NCI-H146 treated with DMSO at 0.1 percent for 48 hours (cell line): ENCODE results near the gene TRPM2.

Source experiments
- DNase-seq: peaks from one replicate; lab custom pipeline; 2025; ENCODE audit not compliant: unreplicated experiment; lab: John Stamatoyannopoulos, UW

The TRPM2 gene

DNA sequence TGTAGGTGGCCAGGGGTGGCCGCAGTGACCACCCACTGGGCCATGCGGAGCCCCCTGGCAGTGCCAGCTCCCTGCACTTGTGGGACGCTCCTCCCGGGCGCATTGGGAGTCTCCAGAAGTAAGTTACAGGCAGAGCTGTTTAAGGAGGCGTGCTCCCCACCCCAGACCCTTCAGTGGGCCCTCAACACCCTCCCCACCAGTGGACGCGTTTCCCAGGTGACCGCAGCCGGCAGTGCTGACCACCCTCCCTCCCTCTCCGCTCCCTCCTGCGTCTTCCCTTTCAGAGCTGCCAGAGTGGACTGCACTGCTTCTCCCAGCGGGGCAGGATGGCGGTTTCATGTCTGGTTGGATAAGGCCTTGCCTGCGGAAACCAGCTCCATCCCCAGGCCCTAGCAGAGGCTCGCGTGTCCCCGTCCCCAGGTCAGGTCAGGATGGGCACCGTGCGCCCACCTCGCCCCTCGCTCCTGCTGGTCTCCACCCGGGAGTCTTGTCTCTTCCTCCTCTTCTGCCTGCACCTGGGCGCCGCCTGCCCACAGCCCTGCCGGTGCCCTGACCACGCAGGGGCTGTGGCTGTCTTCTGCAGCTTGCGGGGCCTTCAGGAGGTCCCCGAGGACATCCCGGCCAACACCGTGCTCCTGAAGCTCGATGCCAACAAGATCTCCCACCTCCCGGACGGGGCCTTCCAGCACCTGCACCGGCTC lies 102.9 kb downstream of the TRPM2 start:
- DNase-seq: no peak

DNA sequence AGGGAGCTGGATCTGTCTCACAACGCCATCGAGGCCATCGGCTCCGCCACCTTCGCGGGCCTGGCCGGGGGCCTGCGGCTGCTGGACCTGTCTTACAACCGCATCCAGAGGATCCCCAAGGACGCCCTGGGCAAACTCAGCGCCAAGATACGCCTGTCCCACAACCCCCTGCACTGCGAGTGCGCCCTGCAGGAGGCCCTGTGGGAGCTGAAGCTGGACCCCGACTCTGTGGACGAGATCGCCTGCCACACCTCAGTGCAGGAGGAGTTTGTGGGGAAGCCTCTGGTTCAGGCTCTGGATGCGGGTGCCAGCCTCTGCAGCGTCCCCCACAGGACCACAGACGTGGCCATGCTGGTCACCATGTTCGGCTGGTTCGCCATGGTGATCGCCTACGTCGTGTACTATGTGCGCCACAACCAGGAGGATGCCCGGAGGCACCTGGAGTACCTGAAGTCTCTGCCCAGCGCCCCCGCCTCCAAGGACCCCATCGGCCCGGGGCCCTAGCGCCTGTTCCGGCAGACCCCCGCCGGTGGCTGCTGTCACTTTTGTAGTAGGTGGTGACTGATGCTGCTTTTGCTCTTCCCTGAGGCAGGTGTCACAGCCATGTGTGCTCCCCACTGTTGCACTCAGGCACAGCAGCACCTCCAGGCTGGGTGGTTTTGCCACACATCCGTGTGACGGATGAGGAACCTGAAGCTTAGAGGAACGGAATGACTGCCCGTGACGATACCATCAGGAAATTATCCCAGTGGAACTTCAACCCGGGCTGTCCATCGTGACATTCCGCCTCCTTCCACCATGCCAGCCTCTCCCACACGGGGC lies 103.7 kb downstream of the TRPM2 start:
- no peak for DNase-seq

DNA sequence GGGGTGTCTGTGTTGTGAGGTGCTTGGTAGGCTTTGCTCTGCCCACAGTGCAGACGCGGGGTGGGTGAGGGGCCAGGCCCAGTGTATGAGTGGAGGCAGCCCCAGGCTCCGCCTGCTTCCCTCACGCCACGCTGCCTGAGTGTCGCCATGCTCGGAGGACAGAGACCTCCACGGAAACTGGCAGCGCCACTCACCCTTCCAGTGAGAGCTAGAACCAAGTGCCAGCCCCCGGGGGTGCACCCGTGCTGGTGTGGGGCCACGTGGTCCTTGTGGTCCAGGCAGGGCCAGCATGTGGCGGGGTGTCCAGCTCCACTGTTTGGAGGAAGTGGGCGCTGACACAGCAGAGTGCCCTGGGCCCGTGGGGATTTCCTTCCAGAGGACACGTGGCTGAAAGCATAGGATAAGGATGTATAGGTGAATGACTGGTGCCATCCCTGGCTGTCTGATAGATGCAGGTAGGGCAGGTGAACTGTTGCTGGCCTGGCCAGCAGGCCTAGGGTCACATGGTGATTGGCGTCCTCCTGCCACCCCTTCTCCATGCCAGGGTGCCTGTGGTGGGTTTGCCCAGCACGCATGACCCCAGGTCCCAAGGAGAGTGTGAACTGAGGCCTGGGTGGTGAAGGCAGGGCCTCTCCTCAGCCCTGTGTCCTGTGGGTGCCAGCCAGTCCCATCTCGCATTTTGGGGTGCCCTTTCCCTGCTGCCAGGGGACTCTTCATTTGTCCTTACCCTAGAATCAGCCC lies 105.7 kb downstream of the TRPM2 start:
- no peak for DNase-seq

DNA sequence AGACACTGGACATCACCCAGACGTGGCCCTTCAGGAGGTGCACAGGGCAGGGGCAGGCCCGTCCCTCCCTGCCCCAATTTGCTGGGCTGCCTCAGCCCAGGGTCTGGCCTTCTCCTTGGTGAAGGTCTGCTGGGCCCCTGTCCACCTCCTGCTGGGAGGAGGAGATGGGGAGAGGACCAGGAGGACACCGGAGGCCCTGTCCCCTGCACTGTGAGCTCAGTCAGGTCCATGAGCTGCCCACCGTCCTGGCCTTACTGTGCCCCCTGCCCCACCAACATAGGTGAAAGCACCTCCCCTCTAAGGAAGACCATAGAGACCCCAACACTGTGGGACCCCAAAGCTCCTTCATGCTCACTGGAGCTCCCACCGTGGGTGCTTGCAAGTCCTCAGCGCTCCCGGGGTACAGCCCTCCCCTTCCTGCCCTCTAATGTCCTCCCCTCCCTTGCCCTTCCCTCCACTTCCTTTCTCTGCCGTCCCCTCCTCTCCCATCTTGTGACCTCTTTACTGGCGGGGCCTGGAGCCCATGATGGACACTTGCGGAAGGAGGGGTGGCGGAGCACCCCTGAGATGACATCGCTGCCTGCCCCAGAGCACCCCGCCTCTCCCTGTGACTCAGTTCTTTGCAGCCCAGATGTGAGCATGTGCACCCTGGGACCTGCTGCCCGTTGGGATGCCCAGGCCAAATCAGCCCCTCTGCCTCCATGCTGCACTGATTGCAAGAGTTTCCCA lies 106.5 kb downstream of the TRPM2 start:
- DNase-seq: no peak

DNA sequence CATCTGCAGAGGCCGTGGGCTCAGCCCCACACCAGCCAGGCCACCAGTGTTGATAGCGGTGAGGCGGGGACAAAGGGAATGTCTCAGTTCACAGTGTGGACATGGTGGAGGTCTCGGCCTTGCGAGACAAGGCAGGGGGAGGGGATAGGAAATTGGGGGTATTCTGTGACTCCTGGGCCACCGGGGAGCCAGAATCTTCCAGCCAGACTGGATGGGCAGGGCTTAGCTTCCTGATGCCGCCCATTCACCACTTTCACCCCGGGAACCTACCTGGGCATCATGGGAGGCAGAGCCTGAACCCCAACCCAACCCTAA lies 107.0 kb downstream of the TRPM2 start:
- DNase-seq: no peak

DNA sequence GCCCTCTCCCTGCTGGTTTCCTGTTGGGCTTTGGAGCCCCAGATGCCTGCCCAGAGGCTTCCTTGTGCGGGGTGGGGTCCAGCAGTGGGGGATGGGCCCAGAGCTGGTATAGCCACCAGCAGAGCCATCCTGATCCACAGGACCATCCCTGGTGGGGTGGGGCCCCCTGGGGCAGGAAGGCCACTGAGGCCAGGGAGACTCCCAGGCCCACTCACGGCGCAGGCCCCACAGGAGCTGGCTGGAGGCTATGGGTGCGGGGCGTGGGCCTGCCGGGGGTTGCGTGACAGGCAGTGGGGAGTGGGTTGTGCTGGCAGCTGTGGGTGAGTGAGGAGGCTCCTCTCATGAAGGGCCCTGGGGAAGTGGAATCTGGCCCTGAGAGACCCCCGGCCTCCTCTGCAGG lies 107.6 kb downstream of the TRPM2 start:
- no peak for DNase-seq

DNA sequence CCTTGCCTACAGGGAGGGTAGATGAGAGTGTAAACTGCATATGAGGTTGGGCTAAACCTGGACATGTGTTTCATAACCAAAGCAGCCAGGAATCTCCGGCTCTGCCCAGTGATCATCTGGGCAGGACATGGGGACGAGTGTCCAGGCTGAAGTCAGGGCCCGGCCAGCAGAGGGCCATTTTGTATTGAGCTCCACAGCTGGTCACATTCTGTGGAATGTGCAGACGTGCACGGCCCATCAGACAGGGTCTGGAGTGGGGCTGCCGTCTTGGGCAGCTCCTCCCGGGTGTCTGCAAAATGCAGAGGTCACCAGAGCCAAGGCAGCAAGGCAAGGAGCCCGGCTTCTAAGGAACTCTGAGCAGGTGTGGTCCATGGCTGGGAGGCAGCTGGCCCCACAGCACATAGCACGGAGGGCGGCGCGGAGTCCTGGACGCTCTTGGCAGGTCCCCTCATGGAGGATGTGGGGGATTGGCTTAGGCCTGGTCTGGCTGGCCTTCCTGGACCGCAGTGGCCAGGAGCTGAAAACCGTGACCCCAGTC lies 108.1 kb downstream of the TRPM2 start:
- no peak for DNase-seq

DNA sequence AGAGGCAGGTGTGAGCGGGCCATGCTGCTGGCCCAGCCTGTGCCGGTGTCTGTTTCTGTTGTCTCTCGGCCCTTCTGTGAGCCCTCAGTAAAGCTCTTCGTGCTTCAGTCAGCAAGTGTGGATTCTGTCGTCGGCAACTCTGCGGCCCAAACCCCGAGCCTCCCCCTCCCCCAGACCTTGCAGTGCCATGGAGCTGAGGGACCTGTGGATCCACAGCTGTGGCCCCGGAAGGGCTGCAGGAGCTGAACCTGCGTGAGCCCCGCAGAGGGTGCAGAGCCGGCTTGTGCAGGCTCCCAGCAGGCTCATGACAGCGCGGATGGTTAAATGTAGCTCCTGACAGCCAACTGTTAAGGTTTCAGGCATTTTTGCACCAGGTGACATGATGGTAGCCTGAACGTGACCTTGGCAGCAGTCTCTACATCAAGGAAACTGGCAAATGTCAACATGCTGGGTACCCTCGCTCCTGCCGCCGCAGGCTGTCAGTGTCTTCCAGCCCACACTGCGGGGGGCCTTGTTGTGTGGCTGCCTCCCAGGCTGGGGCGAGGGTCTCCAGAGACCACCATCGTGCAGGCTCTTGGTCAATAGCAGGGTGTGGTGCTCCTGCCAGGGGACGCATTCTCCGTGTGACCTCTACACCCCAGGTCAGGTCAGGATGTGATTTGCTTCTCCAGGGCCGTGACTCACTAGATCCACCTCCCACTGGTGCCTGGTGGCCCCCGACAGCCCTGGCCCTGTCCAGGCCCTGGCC lies 108.8 kb downstream of the TRPM2 start:
- no peak for DNase-seq

DNA sequence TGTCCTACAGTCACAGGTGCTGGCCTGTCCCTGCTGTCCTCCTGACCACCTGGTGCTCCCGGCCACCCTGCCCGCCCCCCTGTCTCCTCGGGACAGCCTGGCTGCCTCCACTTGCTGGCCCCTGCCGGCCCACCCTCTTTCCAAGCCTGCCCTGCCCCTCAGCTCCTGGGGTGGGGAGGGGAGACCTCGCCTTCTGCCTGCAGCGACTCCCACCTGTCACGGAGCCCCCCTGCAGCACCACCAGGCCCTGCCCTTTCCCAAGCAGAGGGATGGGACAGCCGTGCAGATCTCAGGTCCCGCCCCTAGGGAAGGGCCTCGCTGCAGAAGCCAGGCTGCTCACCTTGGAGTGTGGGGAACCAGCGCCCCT lies 109.4 kb downstream of the TRPM2 start:
- DNase-seq: no peak

DNA sequence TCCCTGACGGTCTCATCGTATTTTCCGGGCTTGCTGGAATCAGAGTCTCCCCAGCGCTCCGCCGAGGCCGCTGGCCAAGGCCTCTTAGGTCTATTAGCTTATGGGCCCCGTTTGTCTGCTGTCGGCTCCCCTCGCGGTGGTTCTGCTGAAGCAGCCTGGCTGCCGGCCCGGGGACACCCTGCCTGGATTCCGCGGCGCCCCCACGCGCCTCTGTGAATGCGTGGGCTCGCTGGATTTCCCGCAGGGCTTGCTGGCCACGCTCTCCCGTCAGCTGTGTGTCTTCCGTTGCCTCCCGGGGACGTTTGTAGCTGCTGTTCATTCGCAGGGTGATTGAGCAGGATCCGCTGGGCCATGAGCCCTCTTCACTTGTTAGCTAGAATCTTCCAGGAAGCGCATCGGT lies 110.3 kb downstream of the TRPM2 start:
- DNase-seq: no peak

DNA sequence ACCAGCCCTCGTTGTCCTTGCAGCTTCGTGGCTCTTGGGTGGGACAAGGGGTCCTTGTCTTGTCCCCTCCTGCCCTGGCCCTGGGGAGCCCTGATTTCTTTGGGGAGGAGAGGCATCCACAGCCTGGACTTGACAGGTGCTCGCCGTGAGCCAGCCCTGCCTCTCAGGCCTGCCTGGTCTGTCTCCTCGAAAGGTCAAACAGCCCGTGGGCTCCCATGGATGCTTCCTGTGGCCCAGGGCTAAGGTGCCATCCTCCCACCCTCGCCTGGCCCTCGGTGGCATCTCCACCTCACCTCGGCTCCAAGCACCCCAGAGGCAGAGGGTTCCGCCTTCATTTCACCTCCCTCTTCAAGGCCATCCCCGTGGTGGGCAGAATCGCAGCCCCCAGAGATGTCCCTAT lies 110.9 kb downstream of the TRPM2 start:
- no peak for DNase-seq

DNA sequence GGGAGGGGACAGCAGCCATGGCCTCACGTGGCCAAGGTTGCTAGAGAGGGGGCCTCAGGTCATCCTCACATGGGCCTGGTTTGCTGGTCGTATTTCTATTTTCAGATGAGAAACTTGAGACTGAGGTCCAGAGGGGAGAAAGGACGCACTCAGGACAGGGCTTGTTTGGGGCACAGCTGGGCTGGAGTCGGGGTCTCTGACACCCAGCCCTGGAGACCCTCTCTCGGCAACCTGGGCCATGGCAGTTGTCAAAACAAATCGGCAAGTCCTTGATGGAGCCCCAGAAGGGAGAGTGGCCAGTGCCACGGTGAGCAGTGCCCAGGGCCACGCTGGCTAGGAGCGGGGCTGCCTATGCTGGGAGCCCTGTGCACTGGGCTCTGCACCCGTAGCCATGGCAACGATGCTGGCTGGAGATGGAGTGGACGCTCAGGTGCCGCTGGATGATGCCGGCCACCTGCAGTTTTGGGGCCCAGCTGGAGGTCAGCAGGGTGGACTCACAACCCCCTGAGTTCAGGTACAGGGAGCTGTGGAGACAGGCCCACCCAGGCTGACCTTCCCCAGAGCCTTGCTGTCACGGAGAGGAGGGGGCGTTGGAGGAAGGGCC lies 113.0 kb downstream of the TRPM2 start:
- no peak for DNase-seq

DNA sequence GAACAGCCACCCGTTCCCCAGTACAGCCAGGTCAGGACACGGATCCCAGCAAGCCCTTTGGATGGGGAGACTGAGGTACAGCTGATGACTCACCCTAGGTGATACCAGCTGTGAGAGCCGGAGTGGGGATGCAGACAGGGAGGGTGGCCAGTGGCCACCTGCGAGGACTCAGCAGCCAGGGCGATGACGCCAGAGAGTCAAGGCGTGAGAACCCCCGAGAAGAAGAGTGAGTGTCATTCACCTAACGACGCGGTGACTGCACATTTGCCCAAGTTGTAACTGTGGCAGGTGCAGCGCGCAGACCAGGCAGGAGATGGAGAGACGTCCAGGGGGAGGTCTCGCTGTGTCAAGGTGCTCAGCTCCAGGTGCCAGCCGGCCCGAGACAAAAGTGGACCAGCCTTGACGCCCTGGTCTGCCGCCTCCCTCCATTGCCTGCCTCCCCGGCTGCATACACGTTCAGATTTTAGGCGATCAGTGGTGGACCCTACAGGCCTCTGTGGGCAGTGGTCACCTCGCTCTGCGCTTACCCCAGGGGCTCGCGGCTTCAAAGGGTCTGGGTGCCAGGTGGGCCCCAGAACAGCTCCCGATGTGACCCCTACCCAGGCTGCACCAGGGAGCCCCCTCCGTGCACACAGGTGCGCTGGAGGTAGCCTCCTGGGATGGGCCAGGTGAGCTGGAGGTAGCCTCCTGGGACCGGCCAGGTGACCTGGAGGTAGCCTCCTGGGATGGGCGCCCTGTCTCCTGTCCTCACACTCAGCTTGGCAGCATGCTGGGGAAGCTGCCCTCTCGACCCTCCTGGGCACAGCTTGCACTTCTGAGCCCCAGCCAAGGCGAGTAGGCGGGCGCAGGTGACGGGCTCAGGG lies 113.8 kb downstream of the TRPM2 start:
- no peak for DNase-seq

DNA sequence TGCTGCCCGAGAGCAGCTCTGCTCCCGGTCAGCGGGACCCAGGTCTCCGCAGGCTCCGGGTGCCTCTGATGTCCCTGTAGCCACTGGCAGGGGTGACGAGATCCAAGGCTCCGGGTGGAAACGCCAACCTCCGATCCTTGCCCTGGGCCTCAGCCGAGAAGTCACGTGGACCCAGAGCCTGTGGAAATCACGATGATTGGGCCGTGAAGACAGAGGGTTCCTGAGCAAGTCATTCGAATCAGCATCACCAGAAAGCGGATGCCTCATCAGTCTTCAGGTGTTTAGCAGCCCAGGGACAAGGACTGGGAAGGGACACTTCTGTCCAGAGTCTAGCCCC lies 114.4 kb downstream of the TRPM2 start:
- no peak for DNase-seq

DNA sequence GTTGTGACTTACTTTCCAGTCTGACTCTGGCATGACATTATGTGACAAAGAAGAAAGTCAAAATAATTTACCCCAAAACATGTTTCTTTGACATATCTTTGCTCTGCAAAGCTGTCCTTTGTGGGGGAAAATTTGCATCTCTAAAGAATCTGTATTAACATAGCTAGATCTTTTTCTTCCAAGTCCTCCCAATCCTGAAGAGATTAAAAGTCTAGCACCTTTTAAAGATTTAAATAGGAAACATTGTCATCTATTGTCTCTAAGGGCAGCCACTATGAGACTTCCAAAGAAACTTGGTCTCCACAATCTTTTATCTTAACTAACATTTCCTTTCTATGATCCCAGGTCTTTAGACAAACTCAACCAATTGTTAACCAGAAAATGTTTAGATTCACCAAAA lies 117.9 kb downstream of the TRPM2 start:
- DNase-seq: no peak

DNA sequence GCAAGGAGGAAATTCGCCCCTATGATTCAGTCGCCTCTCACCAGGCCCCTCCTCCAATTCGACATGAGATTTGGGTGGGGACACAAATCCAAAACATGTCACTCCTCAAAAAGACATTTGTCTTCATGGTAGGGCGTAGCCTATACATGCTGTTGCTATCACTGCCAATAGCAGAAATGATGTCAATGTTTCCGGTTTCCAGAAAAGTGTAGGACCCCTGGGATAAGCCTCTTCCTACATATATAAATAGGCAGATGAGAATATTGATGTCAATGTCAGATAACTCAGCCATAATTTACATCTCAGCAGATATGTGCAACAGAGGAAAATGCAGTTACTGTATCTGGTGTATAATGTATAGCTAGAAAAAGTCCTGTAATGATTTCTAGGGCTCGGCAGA lies 118.6 kb downstream of the TRPM2 start:
- DNase-seq: no peak

DNA sequence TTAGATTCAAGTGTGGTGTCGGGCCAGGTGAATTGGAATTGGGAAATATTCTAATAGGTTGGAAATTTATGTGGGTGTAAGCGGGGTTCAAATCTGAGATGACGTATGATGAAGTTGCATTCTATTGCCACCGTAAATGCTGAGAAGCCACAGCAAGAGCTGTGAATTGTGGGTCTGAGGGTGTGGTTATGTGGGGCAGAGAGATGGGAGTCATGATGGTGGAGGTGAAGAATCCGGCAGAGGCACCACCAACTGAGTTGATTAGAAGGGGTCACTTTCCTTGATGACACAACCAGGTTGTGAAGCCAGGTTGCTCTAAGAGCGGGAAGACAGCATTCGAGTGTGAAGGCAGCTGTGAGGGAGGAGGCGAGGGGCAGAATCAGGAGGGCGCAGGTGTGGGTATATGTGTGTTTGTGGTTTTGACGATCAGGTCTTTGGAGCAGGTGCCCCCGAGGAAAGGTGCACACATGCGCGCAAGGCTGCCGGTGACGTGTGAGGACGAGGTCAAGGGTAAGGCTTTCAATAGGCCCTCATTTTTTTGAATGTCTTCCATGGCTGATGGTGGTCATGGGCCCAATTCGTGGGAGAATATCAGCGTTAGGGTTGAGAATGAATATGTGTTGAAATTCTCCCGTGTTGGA lies 120.6 kb downstream of the TRPM2 start:
- no peak for DNase-seq

DNA sequence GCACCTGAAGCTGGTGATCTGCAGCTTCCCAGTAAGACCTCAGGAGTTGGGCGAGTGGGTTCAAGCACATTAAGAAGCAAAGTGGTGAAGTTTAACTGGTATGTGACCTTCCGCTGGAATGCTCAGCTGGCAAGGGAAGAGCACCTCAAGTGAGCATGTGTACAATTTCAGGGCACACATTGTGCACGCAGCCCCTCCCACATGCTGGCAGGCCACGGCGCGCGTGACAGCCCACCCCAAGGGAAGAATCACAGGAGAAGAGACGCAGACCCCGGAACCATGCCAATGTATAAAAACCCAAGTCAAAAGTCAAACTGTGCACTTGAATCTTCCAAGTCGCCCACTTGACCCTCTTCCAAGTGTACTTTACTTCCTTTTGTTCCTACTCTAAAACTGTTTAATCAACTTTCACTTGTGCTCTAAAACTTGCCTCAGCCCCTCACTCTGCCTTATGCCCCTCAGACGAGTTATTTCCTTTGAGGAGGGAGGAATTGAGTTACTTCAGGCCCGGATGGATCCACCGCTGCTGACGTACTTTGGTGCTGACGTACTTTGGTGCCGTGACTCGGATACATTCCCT lies 121.9 kb downstream of the TRPM2 start:
- no peak for DNase-seq

DNA sequence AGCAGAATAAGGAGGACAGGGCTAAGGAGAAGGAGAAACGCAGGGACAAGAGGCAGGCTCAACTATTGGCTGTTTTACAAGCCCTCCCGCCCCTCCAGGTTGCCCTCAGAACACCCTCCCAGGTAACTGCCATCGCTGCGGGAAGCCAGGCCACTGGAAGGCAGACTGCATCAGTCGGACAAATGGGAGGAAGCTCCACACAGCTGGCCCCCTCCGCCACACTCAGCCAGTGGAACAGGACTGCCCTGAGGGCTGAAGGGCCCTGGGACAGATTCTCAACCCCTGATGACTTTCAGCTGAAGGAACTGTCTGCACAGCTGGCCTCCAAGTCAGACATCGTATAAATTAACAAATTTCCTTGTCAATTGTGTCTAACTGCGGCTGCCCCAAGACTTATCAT lies 123.7 kb downstream of the TRPM2 start:
- DNase-seq: peak; percentile 61
